Ishikawa (cell line): ENCODE measurements around the gene TCF4.

Experiments used
- EP300 ChIP-seq: IDR thresholded peaks from 2 replicates; pipeline ENCODE4 v1.6.1; 2012; ENCODE audit warnings: borderline replicate concordance
- REST ChIP-seq: IDR thresholded peaks from 2 replicates; pipeline ENCODE4 v1.6.1; 2012; ENCODE audit warnings: low read depth, mild to moderate bottlenecking
- TEAD4 ChIP-seq: IDR thresholded peaks from 2 replicates; pipeline ENCODE4 v1.6.1; 2012

GRCh38 chr18:55386545-55386944 lies 201.4 kb downstream of the TCF4 start:
- TF ChIP-seq REST (no peak), EP300 (no peak), TEAD4 (no peak)
